ENCODE data around the gene GSTA1. TPM values are rescaled to one million over a fixed set of nuclear protein-coding genes. Genes with fewer than 3 reads are reported as not detected.
A peak's percentile ranks its signal among the peaks of the same experiment; 100 is the strongest.
"Not testable (repeated sequence)": the region's sequence is repeated elsewhere in the genome, so short reads cannot be mapped to it uniquely, and the experiment has no call there.

GSTA1 gene
- polyA plus RNA-seq, 1 experiment, result not detected

- peaks cover 5% of the 10 kb centered on the region for H3K27me3 ChIP-seq (ENCODE audit: control insufficient read depth, insufficient read depth, low read length)
- no peaks in the 10 kb centered on the region for H3K9me3 ChIP-seq (ENCODE audit: control insufficient read depth, insufficient read depth, low read length)
- DNase-seq (ENCODE audit: low read depth, low spot score), result no peak
- ChIA-PET POLR2A (no interaction called here), CTCF (no interaction called here)
- TF ChIP-seq CTCF (IDR thresholded peaks at IDR 0.05; ENCODE audit: low read depth, low read length), result no peak
- H3K27ac ChIP-seq (ENCODE audit: low read depth, low read length), result no peak overlapping the region
- H3K4me3 ChIP-seq (ENCODE audit: low read depth, low read length), result no peak overlapping the region
Measured at GRCh38 chr6:52808660-52809059, 5.0 kb upstream of the GSTA1 start.

- ChIA-PET POLR2A (no interaction called here), CTCF (no interaction called here)
- no peak overlapping the region for H3K4me3 ChIP-seq (ENCODE audit: low read depth, low read length)
- H3K9me3 ChIP-seq (ENCODE audit: control insufficient read depth, insufficient read depth, low read length), result no peaks in the 10 kb centered on the region
- DNase-seq (ENCODE audit: low read depth, low spot score), result no peak
- no peak overlapping the region for H3K27ac ChIP-seq (ENCODE audit: low read depth, low read length)
- peaks cover 4% of the 10 kb centered on the region for H3K27me3 ChIP-seq (ENCODE audit: control insufficient read depth, insufficient read depth, low read length)
- no peak for TF ChIP-seq CTCF (IDR thresholded peaks at IDR 0.05; ENCODE audit: low read depth, low read length)
Measured at GRCh38 chr6:52802806-52803205, 810 bp downstream of the GSTA1 start.

GRCh38 chr6:52801188-52801841 lies 2.3 kb downstream of the GSTA1 start:
- H3K9me3 ChIP-seq (ENCODE audit: control insufficient read depth, insufficient read depth, low read length), result no peaks in the 10 kb centered on the region
- peaks cover 4% of the 10 kb centered on the region for H3K27me3 ChIP-seq (ENCODE audit: control insufficient read depth, insufficient read depth, low read length)
- ChIA-PET POLR2A (no interaction called here), CTCF (no interaction called here)
- H3K4me3 ChIP-seq (ENCODE audit: low read depth, low read length), result no peak overlapping the region
- no peak for TF ChIP-seq CTCF (IDR thresholded peaks at IDR 0.05; ENCODE audit: low read depth, low read length)
- DNase-seq (ENCODE audit: low read depth, low spot score), result no peak
- no peak overlapping the region for H3K27ac ChIP-seq (ENCODE audit: low read depth, low read length)

GRCh38 chr6:52799272-52799671 lies 4.3 kb downstream of the GSTA1 start:
- CTCF ChIA-PET; H3K4me3 ChIP-seq (ENCODE audit: low read depth, low read length); POLR2A ChIA-PET; H3K27ac ChIP-seq (ENCODE audit: low read depth, low read length); DNase-seq (ENCODE audit: low read depth, low spot score); H3K9me3 ChIP-seq (ENCODE audit: control insufficient read depth, insufficient read depth, low read length); H3K27me3 ChIP-seq (ENCODE audit: control insufficient read depth, insufficient read depth, low read length): not testable (repeated sequence)

GRCh38 chr6:52794366-52794765 lies 9.2 kb downstream of the GSTA1 start:
- CTCF ChIA-PET; DNase-seq (ENCODE audit: low read depth, low spot score); POLR2A ChIA-PET; H3K27ac ChIP-seq (ENCODE audit: low read depth, low read length); H3K27me3 ChIP-seq (ENCODE audit: control insufficient read depth, insufficient read depth, low read length); H3K4me3 ChIP-seq (ENCODE audit: low read depth, low read length); H3K9me3 ChIP-seq (ENCODE audit: control insufficient read depth, insufficient read depth, low read length): not testable (repeated sequence)

- Histone ChIP-seq H3K9me3 (ENCODE audit: control insufficient read depth, insufficient read depth, low read length) (peaks cover 8% of the 10 kb centered on the region; the same call in 1 of the 2 replicates), H3K27ac (ENCODE audit: low read depth, low read length) (no peak overlapping the region), H3K4me3 (ENCODE audit: low read depth, low read length) (no peak overlapping the region), H3K27me3 (ENCODE audit: control insufficient read depth, insufficient read depth, low read length) (no peaks in the 10 kb centered on the region)
- POLR2A ChIA-PET, result no interaction called here
- CTCF ChIA-PET, result no interaction called here
- no peak for DNase-seq (ENCODE audit: low read depth, low spot score)
- no peak for TF ChIP-seq CTCF (IDR thresholded peaks at IDR 0.05; ENCODE audit: low read depth, low read length)
Measured at GRCh38 chr6:52790861-52791260, 12.8 kb downstream of the GSTA1 start.

- CTCF ChIA-PET, result interaction anchor here (0.7 kb wide), 1 partner anchor 127 kb away, joined by 3 read pairs; no protein-coding TSS in a partner anchor
- POLR2A ChIA-PET; H3K4me3 ChIP-seq (ENCODE audit: low read depth, low read length); H3K27me3 ChIP-seq (ENCODE audit: control insufficient read depth, insufficient read depth, low read length); DNase-seq (ENCODE audit: low read depth, low spot score); H3K9me3 ChIP-seq (ENCODE audit: control insufficient read depth, insufficient read depth, low read length): not testable (repeated sequence)
- peak overlapping the region; percentile 47 for H3K27ac ChIP-seq (ENCODE audit: low read depth, low read length)
Measured at GRCh38 chr6:52789658-52790057, 14.0 kb downstream of the GSTA1 start.
